ENCODE measurements around the gene CD2BP2.

GRCh38 chr16:30395992-30396585 lies 41.0 kb upstream of the CD2BP2 start:
- TF ChIP-seq POLR2A (IDR thresholded peaks at IDR 0.05) (no peak), CTCF (IDR thresholded peaks at IDR 0.05) (no peak)
